GM19455 (cell line): ENCODE data around the gene PLCL2.
"Not testable (repeated sequence)": the region's sequence is repeated elsewhere in the genome, so short reads cannot be mapped to it uniquely, and the experiment has no call there.

Experiments used
- ATAC-seq: cut with Tn5 transposase; IDR thresholded peaks from one replicate; pipeline ENCODE4 v1.9.1; 2021; ENCODE audit not compliant: unreplicated experiment

Gene PLCL2

GRCh38 chr3:17111586-17111985, 226.8 kb downstream of the PLCL2 start:
- ATAC-seq: no peak

DNA sequence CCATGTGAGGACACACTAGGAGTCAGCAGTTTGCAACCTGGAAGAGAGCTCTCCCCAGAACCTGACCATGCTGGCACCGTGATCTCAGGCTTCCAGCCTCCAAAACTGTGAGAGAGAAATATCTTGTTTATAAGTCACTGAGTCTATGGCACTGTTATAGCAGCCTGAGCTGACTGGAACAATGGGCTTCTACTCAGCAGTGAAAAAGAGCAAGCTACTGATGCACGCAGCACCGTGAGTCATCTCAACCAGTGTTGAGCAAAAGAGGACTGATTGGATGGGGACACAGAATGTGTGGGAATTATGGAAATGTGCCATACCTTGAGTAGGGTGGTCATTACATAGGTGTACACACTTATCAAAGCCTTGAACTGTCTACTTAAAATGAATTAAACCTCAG, 230.4 kb downstream of the PLCL2 start:
- no peak for ATAC-seq

- no peak for ATAC-seq
These were observed 231.3 kb downstream of the PLCL2 start for GRCh38 chr3:17116007-17116600.

GRCh38 chr3:17118771-17119170, 234.0 kb downstream of the PLCL2 start:
- no peak for ATAC-seq

DNA sequence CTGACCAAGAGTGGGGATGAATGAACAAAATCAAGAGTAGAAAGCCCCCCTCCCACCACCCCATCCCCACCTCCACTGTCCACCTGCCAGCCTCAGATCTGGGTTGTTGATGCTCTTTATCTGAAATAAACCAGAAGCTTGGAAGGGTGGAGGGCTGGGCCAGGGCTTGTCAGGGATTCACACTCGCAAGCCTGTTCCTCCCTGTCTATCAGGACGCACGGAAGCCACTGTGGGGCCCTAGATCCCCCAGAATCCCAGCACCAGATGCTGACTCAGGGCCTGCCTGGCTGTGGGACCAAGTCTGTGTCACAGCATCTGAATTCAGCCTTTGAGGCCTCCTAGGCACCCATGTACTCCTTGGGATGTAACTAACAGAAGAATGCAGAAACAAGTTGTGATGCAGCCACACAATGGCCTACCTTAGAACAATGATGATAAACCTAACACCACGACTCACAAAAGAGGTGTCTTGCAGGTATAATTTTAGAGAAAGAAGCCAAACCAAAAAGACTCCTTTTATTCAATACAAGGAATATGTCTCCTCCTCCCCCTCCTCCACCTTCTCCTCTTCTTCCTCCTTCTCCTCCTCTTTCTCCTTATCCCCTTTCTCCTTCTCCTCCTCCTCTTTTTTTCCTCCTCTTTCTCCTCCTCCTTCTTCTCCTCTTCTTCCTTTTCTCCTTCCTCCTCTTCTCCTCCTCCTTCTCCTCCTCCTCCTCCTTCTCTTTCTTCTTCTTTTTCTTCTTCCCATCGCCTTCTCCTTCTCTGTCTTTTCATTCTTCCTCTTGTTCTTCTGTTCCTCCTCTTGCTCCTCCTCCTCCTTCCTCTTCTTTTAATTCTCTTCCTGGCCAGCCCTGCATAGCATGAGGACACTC, 234.7 kb downstream of the PLCL2 start:
- no peak for ATAC-seq

GRCh38 chr3:17120115-17120514, 235.4 kb downstream of the PLCL2 start:
- ATAC-seq: no peak

- ATAC-seq: no peak
These were observed 236.6 kb downstream of the PLCL2 start for GRCh38 chr3:17121336-17121735.

DNA sequence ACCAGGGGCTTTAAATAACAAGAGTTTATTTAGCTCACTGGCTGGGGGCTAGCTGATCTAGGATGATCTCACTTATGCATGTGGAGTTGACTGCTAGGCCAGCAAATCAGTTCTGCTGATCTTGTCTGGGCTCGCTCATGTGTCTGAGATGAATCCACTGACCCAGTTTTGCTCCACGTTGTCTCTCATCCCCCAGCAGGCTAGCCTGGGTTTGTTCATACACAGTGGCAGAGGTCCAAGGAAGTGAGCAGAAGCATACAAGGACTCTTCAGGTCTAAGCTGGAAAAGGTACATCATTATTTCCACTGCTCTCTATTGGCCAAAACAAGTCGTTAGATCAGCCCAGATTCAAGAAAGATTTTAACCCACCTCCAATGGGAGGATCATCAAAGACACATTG, 238.0 kb downstream of the PLCL2 start:
- no peak for ATAC-seq

DNA sequence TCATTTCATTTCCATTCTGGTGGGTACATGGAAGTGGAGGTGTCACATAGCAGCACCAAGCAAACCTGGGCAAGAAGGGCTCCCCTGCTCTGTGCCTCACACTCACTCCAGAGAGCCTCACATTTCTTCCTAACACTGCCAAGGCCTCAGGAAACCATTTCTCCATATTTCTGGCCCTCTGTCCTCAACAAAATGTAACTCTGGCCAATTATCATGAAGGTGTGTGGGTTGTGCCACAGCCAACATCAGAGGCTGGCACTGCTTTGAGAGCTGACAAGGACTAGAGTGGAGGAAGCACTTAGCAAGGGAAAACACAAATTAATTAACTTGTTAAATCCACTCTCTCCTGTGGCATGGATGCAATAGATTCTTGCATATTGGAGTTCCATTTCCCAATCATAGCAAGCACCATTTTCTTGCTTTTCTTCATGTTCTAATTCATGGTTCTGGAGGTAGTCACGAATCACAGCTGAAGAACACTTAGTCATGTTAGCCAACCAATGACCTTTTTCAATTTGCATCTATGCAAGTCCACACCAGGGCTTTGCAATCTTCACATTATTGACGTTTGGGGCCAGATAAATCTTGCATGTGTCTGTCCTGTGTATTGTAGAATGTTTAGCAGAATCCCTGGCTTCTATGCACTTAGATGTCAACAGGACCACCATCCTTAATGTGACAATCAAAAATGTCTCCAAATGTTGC, 241.1 kb downstream of the PLCL2 start:
- ATAC-seq: no peak

DNA sequence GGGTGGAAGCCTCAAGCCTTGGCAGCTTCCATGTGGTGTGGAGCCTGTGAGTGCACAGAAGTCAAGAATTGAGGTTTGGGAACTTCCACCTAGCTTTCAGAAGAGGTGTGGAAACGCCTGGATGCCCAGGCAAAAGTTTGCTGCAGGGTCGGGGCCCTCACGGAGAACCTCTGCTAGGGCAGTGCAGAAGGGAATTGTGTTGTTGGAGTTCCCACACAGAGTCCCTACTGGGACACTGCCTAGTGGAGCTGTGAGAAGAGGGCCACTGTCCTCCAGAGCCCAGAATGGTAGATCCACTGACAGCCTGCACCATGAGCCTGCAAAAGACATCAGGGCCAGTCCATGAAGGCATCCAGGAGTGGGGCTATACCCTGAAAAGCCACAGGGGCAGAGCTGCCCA, 243.9 kb downstream of the PLCL2 start:
- ATAC-seq: not testable (repeated sequence)

GRCh38 chr3:17129556-17129955, 244.8 kb downstream of the PLCL2 start:
- ATAC-seq: no peak

GRCh38 chr3:17130956-17131355, 246.2 kb downstream of the PLCL2 start:
- no peak for ATAC-seq

- no peak for ATAC-seq
These were observed 247.7 kb downstream of the PLCL2 start for GRCh38 chr3:17132286-17133115.

GRCh38 chr3:17133632-17134545, 249.1 kb downstream of the PLCL2 start:
- ATAC-seq: no peak

GRCh38 chr3:17135696-17136095, 250.9 kb downstream of the PLCL2 start:
- ATAC-seq: no peak

DNA sequence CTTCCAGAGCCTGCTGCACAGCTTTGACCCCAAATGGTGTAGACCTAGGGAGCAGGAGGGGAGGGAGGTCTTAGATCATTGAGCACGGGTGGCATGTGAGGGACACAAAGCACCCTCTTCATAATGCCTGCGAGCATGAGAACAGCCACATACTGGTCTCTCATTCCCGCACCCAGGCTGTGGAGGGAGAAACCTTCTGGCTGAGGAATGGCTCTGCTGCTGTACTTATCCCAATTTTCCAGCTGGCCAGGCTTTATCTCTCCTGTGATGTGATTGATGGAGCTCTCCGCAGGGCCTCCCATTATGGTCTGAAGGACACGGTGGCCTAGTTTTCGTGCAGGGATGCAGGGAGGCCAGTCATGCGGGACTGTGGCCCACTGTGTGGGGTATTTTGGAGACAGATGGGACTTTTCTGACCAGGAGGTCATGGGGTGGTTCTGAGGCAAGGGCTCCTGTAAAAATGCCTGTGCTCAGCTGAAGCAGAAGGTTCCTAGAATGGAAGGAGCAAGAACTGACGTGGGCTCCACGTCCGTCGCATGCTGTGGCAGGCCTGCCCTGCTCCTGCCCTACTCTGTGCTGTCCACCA, 251.5 kb downstream of the PLCL2 start:
- no peak for ATAC-seq

- ATAC-seq: no peak
These were observed 252.6 kb downstream of the PLCL2 start for GRCh38 chr3:17137321-17137826.

DNA sequence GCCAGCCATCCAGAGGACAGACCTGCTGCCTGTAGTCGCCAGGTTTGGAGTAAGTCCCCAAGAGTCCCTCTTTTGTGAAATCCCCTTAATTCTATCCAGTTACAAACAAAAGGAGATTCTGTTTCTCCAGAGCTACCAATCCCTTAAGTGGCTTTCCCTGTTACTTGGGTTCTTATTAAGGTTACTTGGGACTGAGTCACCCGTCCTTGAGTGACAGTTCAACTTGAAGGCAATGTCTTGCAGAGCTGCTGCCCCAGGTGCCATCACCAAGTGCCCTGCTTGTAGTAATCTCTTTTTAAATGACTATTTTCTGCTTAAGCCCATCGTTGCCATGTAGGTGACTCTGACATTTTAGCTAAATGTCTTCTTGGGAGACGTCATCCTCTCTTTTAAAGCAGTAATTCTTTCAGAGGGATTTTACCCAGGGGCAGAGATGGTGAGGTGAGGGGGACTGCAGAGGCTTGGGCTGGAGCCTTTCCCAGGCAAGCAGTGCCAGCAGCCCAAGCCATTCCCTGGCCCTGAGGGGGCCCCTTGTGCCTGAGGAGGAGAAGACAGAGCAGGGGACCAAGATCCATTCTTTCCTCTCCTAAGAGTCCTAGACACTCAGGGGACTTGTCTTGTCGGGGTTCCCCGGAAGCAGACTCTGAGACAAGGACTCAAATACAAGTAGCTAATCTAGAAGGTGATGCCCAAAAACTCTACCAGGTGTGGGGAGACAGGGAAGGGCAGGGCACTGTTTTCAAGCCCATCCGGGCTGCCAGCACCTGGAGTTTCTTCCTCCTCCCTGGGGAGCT, 253.7 kb downstream of the PLCL2 start:
- ATAC-seq: no peak
